OCI-LY3 (cell line): ENCODE measurements around the gene EWSR1.

Source experiments
- CTCF ChIP-seq: fragments of 200-600, 300-600 bp; sonication (generic); IDR thresholded peaks from 2 replicates; pipeline ENCODE4 v1.5.1; 2014; ENCODE audit warnings: antibody characterized with exemption, low read length, low read depth
- EZH2phosphoT487 ChIP-seq: fragments of 200-600 bp; shearing (Covaris generic); IDR thresholded peaks from 2 replicates; pipeline ENCODE4 v1.6.1; 2018; ENCODE audit warnings: antibody characterized with exemption, mixed run types, low read depth

GRCh38 chr22:29341056-29341848, 73.2 kb downstream of the EWSR1 start:
- TF ChIP-seq CTCF (no peak), EZH2phosphoT487 (no peak)
